ENCODE results near the gene ZMIZ1.

ZMIZ1 gene

GRCh38 chr10:79053481-79054202, 15.1 kb upstream of the ZMIZ1 start:
- DNase-seq, result no peak

GRCh38 chr10:79054203-79055099, 14.3 kb upstream of the ZMIZ1 start:
- DNase-seq, result no peak

GRCh38 chr10:79055100-79055782, 13.5 kb upstream of the ZMIZ1 start:
- DNase-seq, result no peak

- no peak for DNase-seq
Observed at GRCh38 chr10:79055892-79056291, 12.9 kb upstream of the ZMIZ1 start.

- no peak for DNase-seq
Observed at GRCh38 chr10:79056361-79056735, 12.4 kb upstream of the ZMIZ1 start.

GRCh38 chr10:79056736-79057391, 11.9 kb upstream of the ZMIZ1 start:
- no peak for DNase-seq

- DNase-seq, result no peak
Observed at GRCh38 chr10:79057481-79058275, 11.1 kb upstream of the ZMIZ1 start.

- DNase-seq, result no peak
Observed at GRCh38 chr10:79058899-79059841, 9.6 kb upstream of the ZMIZ1 start.

- no peak for DNase-seq
Observed at GRCh38 chr10:79059859-79060379, 8.8 kb upstream of the ZMIZ1 start.

- no peak for DNase-seq
Observed at GRCh38 chr10:79060641-79061255, 8.0 kb upstream of the ZMIZ1 start.

- DNase-seq, result no peak
Observed at GRCh38 chr10:79061441-79062315, 7.1 kb upstream of the ZMIZ1 start.

GRCh38 chr10:79063071-79063491, 5.7 kb upstream of the ZMIZ1 start:
- DNase-seq, result no peak

- DNase-seq, result no peak
Observed at GRCh38 chr10:79063661-79064492, 4.9 kb upstream of the ZMIZ1 start.

GRCh38 chr10:79065091-79065551, 3.6 kb upstream of the ZMIZ1 start:
- no peak for DNase-seq

GRCh38 chr10:79065853-79066252, 2.9 kb upstream of the ZMIZ1 start:
- DNase-seq, result no peak

- DNase-seq, result peak; percentile 55
Observed at GRCh38 chr10:79066411-79067240, 2.1 kb upstream of the ZMIZ1 start.
